HEK293 (cell line): ENCODE measurements around the gene ZNF438.

ENCODE experiments used
- CTCF ChIP-seq: fragments of 450-650 bp; formaldehyde crosslinking; IDR thresholded peaks from 2 replicates; pipeline ENCODE4 v1.5.1; 2016; ENCODE audit warnings: missing biosample characterization, missing genetic modification characterization
- MYNN ChIP-seq: fragments of 450-650 bp; formaldehyde crosslinking; IDR thresholded peaks from 2 replicates; pipeline ENCODE4 v1.5.1; 2016; ENCODE audit warnings: missing biosample characterization, missing genetic modification characterization, borderline replicate concordance
- MZF1 ChIP-seq: fragments of 450-650 bp; formaldehyde crosslinking; IDR thresholded peaks from 2 replicates; pipeline ENCODE4 v1.5.1; 2017; ENCODE audit warnings: missing biosample characterization, missing genetic modification characterization, borderline replicate concordance
- ZBTB1 ChIP-seq: fragments of 450-650 bp; formaldehyde crosslinking; IDR thresholded peaks from 2 replicates; pipeline ENCODE4 v1.5.1; 2016; ENCODE audit warnings: missing biosample characterization, missing genetic modification characterization
- ZNF596 ChIP-seq: fragments of 450-650 bp; IDR thresholded peaks from 2 replicates; pipeline ENCODE4 v1.5.0; 2018; ENCODE audit warnings: missing biosample characterization, mild to moderate bottlenecking, missing genetic modification characterization, moderate library complexity

- TF ChIP-seq CTCF, result no peak
- no peak for TF ChIP-seq MZF1 (tag by site-specific recombination)
- TF ChIP-seq ZNF596 (tag by site-specific recombination), result no peak
- no peak for TF ChIP-seq ZBTB1
- TF ChIP-seq MYNN (tag by site-specific recombination), result no peak
These were observed 24.0 kb upstream of the ZNF438 start for GRCh38 chr10:31055573-31056251.
